Measurements from ENCODE around the gene APOH.
"Not testable (repeated sequence)": the region's sequence is repeated elsewhere in the genome, so short reads cannot be mapped to it uniquely, and the experiment has no call there.

APOH gene, protein sequence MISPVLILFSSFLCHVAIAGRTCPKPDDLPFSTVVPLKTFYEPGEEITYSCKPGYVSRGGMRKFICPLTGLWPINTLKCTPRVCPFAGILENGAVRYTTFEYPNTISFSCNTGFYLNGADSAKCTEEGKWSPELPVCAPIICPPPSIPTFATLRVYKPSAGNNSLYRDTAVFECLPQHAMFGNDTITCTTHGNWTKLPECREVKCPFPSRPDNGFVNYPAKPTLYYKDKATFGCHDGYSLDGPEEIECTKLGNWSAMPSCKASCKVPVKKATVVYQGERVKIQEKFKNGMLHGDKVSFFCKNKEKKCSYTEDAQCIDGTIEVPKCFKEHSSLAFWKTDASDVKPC

DNA sequence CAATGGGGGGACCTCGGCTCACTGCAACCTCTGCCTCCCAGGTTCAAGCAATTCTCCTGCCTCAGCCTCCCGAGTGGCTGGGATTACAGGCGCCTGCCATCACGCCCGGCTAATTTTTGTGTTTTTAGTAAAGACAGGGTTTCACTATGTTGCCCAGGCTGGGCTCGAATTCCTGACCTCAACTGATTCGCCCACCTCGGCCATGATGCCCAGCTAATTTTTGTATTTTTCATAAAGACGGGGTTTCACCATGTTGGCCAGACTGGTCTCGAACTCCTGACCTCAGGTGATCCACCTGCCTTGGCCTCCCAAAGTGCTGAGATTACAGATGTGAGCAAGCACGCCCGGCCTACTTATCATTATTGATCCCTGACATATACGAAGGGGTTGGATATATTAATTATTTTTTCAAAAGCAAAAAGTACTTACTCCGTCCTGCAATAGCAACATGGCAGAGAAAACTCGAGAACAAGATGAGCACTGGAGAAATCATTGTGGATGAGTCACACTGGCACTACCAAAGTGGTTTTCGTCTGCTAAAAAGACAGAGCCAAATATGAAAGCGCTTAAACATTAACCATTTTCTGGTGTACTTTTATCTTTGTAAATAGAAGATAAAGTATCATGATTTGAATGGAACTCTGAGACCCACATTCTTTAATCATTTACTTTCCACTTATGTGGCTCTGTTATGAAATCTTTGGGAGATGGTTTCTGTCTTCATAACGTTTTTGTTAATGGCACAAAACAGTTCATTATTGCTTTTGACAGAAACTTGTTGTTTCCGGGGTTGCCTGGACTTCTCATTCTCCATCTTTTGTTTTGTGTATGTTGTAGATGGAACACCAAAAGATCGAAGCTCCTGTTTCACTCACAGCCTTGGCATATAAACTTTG lies at the start of gene APOH:
Gene APOH, minus strand, starts transcription at position 529 of the 896 bp plus-strand sequence. Its CDS starts 36 bp downstream, at position 493.
- no peak for DNase-seq

GRCh38 chr17:66277191-66277590 lies 48.0 kb upstream of the APOH start:
- DNase-seq: no peak

GRCh38 chr17:66276328-66276937 lies 47.2 kb upstream of the APOH start:
- no peak for DNase-seq

- DNase-seq: no peak
Measured at GRCh38 chr17:66275651-66276050, 46.4 kb upstream of the APOH start.

GRCh38 chr17:66273586-66273848 lies 44.3 kb upstream of the APOH start:
- DNase-seq: no peak

- no peak for DNase-seq
Measured at GRCh38 chr17:66272811-66273585, 43.8 kb upstream of the APOH start.

DNA sequence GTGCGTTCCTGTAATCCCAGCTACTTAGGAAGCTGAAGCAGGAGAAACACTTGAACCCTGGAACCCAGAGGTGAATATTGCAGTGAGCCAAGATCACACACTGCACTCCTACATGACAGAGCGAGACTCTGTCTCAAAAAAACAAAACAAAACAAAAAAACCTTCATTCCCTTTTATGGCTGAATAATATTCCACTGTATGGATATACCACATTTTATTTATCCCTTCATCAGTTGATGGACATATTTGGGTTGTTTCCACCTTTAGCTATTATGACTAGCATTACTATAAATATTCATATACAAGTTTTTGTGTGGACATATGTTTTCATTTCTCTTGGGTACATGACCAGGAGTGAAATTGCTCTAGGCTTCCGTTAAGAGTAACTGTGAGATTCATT lies 42.3 kb upstream of the APOH start:
- no peak for DNase-seq

DNA sequence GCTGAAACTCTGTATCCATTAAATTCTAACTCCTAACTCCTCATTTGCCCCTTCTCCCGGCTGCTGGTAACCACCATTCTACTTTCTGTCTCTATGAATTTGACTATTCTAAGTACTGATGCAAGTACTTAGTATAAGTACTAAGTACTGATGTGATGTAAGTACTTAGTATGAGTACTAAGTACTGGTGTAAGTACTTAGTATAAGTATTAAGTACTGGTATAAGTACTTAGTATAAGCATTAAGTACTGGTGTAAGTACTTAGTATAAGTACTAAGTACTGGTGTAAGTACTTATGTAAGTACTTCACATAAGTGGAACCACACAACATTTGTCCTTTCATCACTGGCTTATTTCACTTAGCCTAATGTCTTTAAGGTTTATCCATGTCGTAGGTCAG lies 40.9 kb upstream of the APOH start:
- no peak for DNase-seq

GRCh38 chr17:66268247-66268927 lies 39.2 kb upstream of the APOH start:
- DNase-seq: no peak

GRCh38 chr17:66264696-66265095 lies 35.5 kb upstream of the APOH start:
- DNase-seq: no peak

- no peak for DNase-seq
Measured at GRCh38 chr17:66262767-66263166, 33.6 kb upstream of the APOH start.

- DNase-seq: no peak
Measured at GRCh38 chr17:66260688-66261087, 31.5 kb upstream of the APOH start.

DNA sequence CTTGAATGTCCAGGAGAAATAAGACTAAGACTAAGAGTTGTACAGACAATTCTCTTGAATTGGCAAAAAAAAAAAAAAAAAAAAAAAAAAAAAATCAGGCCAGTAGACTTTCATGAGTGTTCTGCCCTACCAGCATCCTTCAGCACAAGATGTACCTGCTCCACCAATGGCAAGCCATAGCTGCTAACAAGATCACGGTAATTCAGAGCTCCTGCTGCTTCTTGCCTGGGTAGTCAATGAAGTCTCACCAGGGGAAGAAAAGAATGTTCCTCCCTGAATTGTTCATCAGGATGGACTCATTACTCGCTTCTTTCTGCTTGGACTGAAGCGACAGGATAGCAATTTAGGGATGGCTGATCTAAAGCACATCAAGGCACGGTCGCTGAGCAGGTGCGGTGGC lies 31.1 kb upstream of the APOH start:
- no peak for DNase-seq

- peak in 1 of 2 donors; percentile 18 for DNase-seq
Measured at GRCh38 chr17:66255527-66255971, 26.3 kb upstream of the APOH start.

DNA sequence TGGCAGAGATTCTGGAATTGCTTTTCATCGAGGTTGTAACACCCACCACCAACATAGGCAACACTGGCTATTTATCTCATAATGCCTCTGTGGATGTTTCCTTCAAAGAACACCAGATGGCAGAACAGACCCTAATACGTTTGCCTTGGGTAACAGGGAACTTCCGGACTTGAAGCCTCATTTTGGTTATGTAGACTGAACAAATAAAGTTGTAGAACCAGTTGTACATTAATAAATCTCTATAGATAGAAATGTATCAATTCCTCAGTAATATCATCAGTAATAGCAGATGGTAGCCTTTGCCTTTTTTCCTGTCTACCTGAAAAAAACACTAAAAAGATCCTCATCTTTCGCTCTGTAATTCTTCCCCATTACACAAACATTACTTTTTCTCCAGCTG lies 25.9 kb upstream of the APOH start:
- peak; percentile 48 to 81 for DNase-seq

DNA sequence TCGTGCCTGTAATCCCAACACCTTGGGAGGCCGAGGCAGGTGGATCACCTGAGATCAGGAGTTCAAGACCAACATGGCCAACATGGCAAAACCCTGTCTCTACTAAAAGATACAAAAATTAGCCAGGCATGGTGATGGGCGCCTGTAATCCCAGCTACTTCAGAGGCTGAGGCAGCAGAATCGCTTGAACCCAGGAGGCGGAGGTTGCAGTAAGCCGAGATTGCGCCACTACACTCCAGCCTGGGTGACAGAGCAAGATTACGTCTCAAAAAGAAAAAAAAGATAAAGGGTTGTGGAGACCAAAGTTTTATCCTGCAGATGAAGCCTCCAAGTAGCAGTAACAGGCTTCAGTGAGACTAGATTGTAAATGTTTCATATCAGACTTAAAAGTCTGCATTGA lies 24.2 kb upstream of the APOH start:
- DNase-seq: not testable (repeated sequence)

DNA sequence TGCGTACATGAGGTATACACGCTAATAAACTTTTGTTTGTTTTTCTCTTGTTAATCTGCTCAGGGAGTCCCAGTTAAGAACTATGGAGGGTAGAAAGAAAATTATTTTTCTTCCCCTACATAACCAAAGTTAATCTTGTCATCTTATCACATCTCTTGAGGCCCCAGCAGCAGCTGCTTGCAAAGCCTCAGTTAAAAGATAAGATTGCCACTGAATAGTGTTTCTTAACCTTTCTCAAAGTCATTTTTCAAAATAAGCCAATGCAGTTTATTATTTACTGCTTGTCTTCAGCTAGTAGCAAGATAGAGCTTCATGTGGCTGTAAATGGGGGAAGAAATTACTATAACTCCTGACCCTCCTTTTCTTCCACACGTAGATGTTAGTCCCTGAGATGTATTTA lies 21.5 kb upstream of the APOH start:
- no peak for DNase-seq

- DNase-seq: no peak
Measured at GRCh38 chr17:66248285-66248684, 19.1 kb upstream of the APOH start.

GRCh38 chr17:66241839-66242238 lies 12.6 kb upstream of the APOH start:
- no peak for DNase-seq

GRCh38 chr17:66240630-66241029 lies 11.4 kb upstream of the APOH start:
- DNase-seq: no peak

DNA sequence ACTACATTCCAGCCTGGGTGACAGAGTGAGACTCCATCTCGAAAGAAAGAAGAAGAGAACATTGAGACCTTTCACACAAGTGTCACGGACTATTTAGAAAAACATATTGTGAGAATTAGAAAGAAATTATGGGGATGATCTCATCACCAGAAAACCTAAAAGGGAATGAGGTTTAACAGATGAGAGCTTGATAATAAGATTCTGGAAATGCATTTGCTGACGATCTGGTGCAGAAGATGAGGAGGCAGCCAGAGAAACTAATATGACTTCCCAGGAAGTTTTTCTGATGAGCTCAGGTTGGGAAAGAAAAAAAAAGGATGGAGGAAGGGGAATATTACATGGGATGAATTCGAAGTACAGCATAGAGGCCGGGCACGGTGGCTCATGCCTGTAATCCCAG lies 10.8 kb upstream of the APOH start:
- DNase-seq: no peak

GRCh38 chr17:66235377-66235994 lies 6.3 kb upstream of the APOH start:
- no peak for DNase-seq
